GM19023 (cell line): ENCODE results near the gene IGLON5.

Experiments used
- ATAC-seq: cut with Tn5 transposase; IDR thresholded peaks from one replicate; pipeline ENCODE4 v1.9.1; 2021; ENCODE audit warnings: mild to moderate bottlenecking, moderate library complexity; ENCODE audit not compliant: unreplicated experiment

The IGLON5 gene

DNA sequence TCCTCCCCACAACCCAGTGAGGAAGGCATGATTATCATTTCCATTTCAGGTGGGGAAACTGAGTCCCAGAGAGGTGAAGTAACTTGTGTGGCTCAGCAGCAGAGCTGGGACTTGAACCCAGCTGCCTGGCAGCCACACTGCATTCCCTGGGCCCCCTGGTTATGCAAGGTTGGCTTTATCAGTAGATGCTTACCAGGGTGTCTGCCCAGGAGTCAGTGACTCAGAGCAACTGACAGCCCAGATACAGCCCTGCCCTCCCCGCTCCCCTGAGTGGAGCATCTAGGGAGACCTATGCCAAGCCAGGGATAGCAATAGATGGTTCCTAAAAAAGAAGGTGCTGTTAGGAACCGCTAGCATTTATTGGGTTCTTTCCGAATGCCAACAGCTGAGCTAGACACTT lies 5.9 kb downstream of the IGLON5 start:
- ATAC-seq = no peak

DNA sequence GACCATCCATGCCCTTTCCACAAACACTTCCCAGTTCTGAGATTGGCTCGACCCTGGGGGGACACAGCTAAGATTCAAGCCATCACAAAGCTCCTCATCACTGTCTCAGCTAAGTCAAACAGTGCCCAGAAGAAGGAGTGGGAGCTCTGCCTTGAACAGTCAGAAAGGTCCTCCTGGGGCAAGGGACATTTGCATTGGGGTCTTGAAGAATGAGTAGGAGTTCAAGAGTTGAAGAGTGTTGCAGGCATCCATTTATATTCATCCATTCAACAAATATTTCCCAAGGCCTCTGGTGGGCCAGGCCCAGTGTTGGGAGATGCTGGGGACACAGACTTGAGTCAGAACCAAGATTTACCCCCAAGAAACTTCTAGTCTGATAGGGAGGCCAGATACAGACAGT lies 6.5 kb downstream of the IGLON5 start:
- no peak for ATAC-seq

DNA sequence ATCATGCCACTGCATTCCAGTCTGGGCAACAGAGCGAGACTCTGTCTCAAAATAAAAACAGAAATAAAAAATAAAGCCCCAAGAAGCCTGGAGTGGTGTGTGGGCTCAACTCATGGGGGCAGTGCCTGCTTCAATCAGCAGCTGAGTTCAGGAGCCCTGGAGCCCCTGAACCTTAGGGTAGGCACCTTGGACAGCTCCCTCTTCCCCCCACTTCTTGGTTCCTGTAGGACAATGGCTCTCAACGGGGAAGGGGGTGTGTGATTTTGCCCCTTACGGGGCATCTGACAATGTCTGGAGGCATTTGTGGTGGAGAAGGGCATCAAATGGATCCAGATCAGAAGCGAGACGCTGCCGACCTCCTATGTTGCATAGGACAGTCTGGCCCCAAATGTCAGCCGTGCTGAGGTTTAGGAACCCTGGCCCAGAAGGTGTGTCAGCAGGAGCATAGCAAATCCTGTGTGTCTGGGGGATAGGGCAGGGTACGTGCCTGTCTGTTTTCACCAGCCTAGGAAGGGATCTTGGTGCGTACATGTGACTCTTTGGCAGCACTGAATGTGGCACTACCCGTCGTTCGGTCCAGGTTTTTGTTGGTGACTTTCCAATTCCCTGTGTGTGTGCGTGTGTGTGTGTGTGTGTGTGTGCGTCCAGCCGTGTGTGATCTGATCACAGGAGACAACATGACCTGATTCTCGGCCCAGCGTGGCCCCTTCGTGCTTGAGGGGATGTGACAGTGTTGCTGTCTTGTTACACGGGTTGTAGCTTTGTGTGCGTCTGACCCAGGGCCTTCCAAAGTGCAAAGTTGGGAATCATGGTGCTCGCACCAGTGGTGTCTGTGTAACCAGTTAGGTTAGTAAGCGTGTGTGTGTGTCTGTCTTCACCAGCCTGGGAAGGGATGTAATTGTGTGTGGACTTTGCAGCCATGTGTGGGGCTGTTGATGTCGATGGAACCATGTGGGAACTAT lies 7.5 kb downstream of the IGLON5 start:
- ATAC-seq = no peak

DNA sequence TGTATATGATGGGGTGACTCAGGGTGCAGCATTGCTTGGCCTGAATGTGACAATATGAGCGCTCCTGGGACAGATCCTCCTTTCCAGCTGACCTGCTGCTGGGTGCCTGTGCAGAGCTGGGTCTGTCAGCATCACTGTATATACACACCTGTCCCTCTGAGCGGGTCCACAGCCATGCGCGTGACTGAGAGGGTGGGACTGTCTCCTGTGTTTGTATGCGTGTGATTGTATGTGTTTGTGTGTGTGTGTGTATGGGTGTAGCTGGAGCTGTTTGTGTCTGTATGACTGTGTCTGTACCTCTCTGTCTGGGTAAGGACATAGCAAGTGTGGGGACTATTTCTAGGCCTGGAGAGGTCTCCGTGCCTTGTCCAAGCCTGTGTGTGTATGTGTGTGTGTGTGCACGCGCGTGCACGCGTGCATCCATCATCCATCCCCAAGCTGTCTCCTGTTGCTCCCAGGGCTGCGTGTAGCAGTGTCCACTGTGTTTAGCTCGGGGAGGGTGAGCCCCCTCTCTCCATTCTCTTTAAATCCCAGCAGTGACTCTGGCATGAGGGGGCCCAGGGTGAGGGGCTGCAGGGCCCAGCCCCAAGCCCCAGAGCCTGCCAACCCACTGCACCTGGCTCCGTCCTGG lies 8.3 kb downstream of the IGLON5 start:
- ATAC-seq = no peak

DNA sequence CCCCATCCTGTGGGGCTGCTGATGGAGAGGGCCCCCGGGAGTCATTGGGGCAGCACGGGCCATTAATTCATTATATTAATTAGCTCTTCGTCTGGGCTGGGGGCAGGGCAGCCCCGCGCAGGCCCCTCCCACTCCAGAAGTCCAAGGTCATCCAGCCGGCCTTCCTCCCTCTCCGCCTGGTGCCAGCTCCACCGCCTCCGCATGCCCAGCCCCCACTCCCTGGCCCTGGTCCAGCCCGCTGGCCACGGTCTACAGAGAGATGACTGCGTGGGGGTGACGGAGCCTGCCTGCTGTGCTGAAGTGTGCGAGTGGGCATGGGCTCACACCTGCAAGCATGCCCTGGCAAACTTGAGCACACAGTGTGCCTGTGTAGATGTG lies 8.8 kb downstream of the IGLON5 start:
- ATAC-seq = no peak

DNA sequence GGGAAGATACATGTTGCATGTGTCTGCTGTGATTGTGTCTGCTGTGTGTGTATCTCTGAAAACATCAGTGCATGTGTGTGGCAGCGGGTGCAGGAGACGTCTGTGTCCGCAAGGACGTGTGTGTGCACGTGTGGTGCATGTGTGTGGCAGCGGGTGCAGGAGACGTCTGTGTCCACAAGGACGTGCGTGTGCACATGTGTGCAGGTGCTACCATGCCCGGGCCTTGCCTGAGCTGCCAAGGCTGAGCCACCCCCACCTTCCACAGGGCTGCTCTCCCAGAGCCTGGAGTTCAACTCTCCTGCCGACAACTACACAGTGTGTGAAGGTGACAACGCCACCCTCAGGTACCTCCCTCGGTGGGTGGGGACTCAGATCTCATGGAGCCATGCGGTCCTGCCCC lies 10.4 kb downstream of the IGLON5 start:
- no peak for ATAC-seq

DNA sequence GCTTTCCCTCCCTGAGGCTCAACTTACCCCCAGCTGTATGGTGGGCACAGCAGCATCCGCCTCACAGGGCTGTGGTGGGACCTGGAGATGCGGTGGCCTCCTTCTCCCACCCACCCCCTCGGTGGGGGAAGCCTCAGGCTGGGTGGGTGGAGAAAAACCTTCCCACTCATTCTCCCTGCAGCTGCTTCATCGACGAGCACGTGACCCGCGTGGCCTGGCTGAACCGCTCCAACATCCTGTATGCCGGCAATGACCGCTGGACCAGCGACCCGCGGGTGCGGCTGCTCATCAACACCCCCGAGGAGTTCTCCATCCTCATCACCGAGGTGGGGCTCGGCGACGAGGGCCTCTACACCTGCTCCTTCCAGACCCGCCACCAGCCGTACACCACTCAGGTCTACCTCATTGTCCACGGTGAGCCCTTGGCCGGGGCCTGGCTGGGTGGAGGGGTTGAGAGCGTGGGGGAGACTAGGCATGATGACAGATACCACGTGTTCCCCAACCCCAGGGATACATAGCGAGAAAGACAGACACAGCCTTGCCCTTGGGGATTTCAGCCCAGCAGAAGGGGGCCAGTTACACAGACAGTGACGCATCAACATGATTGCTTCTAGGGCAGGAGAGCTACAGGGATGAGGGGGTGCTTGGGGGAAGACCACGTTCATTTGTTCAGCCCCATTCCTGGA lies 12.2 kb downstream of the IGLON5 start:
- no peak for ATAC-seq

DNA sequence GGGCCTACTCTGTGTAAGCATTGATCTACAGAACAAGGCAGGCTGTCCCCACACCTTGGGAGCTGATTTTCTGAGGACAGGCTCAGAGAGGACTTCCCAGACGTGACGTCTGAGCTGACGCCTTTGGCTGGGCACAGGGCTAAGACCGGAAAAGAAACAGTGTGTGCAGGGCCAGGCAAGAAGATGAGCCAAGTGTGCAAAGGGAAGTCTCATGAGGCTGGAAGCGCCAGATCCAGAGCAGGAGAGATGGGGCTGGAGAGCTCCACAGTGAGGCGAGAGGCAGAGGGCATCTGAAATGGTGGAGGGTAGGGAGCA lies 12.7 kb downstream of the IGLON5 start:
- no peak for ATAC-seq

DNA sequence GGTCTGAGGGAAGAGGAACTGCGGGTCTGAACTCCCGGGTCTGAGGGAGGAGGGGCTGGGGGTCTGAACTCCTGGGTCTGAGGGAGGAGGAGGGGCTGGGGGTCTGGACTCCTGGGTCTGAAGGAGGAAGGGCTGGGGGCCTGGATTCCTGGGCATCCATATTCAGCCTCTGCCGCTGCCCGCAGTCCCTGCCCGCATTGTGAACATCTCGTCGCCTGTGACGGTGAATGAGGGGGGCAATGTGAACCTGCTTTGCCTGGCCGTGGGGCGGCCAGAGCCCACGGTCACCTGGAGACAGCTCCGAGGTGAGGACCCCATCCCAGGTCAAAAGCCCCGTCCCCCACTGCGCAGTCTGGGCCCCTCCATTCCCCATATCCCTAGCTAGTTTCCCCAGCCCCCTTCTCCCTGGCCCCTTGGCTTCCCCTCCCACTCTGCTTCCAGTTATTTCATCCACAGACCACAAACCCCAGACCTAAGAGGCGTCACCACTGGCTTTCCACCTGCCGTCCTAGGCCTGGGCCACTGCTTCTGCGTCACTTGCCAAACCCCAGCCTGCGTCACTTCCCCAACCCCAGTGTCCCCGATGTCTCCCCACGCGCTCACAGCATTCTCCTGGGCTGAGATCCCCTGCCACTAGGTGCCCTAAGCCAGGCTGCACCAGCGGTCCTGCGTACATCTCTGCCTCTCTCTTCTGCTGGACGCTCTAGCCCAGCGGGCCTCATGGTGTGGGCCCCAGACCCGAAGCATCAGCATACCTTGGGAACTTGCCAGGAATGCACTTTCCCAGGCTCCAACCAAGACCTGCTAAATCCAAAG lies 13.9 kb downstream of the IGLON5 start:
- ATAC-seq = no peak

DNA sequence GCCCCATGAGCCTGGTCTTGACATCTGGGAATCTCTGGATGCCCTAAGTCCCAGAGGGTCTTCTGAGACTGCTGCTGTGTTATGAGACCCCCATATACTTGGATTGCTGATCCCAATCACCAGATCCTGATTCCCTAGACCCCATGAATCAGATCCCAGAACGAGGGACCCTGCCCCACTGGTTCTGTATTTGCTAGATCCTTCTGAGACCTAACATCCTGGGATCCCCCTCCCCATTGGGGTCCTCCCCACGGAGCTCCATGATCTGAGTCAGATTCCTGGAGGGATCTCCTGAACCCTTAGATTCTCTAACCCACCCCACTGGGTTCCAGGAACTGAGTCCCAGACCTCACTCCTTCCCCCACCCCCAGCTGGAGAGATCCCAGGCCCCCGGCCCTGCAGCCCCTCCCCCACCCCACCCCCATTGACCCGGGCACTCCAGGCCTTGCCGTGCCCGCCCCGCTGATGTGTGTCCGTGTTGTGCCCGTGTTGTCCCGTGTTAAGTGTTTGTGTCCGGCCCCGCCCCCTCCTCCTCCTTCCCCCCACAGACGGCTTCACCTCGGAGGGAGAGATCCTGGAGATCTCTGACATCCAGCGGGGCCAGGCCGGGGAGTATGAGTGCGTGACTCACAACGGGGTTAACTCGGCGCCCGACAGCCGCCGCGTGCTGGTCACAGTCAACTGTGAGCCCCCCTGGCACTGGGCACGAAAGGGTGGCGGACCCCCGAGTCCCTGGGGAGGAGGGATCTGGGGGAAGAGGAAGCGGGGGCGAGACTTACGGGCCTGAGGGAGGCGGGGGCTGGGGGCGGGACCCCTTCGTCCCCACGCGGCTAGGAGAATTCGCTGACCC lies 15.0 kb downstream of the IGLON5 start:
- no peak for ATAC-seq

DNA sequence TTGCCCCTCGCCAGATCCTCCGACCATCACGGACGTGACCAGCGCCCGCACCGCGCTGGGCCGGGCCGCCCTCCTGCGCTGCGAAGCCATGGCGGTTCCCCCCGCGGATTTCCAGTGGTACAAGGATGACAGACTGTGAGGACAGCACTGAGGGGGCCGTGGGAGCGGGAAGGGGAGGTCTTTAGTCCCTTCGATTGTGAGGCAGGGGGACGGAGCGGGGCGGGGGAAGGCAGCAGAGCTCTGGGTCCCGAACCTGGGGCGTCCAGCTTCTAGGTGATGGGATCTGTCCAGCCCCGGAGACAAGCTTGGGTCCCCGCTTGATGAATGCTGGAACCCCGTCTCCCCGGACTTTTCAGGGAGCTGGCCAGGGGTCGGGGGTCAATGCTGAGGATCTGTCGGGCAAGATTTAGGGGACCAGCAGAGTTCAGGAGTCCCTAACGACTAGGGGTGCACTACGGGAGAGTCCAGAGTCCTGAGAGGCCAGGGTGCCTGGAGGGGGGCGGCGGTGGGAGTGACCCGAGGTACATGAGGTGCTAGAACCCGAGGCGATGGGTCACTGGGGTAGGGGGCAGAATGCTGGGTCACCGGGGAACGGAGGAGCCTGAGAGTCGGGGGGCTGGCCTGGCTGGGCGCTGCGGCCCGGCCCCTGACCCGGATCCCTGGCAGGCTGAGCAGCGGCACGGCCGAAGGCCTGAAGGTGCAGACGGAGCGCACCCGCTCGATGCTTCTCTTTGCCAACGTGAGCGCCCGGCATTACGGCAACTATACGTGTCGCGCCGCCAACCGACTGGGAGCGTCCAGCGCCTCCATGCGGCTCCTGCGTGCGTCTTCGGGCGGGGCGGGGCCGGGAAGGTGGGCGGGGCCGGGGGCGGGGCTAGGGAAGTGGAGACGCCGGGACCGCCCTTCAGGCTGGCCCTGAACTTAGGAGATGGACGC lies 15.9 kb downstream of the IGLON5 start:
- no peak for ATAC-seq

DNA sequence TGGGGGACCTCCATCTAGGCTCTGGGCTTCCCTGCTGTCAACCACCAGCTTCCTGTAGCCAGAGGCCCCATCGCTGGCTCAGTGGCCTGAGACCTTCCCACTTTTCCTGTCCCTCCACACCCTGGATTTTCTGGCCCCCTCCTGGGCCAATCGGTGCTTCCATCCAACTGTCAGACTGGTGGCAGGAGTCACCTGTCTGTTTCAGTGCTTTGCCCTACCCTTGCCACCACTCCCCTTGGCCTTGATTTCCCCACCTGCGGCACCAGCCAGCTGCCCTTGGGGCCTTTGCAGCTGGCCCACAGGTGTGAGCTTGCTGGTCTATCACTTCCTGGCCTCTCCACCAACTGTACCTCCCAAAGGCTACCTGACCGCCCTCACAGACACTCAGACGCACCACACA lies 18.0 kb downstream of the IGLON5 start:
- no peak for ATAC-seq

DNA sequence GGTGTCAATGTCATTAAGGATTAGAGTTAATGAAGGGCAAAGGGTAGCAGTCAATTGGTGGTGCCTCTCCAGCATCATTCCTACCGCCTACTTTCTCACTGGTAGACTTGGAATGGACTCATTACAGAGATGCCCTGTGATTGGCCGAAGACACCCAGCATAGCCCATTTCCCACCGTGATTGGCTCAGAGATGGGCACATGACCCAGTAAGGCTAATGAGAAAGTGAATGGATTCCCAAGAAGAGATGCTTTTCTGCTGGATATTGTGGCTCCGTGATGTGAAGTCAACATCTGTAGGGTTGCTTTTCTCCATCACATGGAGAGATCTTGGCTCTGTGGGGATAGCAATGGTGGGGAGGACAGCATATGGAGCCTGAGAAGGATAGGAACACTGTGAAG lies 18.9 kb downstream of the IGLON5 start:
- no peak for ATAC-seq

DNA sequence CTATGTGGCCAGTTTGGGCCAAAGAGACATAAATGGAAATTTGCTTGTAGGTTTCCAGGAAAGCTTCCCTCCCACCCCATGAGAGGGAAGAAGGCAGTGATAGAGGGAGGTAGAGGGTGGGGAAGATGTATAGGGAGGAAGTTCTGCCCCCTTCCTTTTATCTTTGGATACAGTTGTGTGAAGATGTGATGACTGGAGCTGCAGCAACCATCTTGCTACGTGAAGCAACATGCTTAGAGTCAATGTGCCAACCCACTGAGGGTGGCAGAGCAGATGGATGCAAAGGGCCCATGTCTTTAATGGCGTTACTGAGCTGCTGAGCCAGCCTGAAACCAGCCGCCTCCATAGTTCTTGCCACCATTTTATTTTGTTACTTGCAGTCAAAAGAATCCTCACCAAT lies 19.7 kb downstream of the IGLON5 start:
- no peak for ATAC-seq

DNA sequence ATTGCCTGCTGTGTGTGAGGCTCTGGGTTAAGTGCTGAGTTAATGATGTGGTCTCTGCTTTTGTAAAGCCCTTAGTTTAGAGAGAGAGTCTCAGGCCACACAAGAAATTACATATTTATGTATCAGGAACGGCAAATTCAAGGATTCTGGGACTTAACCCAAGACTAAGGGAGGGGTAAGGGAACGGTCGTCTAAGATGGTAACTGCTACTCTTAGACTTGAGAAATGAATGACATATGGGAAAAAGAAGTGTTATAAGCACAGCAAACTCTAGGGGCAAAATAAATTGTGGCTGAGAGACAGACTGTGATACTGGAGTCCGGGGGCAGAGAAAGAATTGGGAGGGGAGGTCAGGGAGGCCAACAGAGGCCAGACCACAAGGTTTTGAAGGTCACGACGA lies 20.3 kb downstream of the IGLON5 start:
- no peak for ATAC-seq

DNA sequence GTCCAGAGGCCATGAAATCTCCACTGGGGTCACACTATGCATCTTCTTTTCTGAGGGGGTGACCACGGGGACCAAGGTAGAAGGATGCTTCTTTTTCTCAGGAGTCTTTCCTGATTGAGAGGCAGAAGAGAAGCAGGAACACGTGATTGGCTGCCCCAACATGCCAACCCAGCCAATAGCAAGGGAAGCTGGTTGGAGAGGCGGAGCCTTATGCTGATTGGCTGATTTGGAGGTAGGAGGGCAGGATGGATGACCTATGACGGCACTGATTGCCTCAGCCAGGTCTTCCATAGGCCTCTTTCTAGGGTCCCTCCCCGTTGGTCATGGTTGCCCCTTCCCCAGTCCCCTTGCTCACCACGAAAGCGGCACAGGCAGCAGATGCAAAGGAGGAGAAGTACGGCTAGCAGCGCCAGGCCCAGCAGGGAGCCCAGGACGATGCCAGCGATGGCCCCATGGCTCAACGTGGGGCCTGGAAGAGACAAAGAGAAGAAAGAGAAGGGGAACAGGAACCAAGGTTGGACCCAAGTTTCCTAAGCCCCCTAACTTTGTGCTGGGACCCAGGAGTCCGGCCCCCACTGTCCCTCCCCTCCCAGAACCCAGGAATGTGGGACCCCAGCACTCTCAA lies 22.5 kb downstream of the IGLON5 start:
- ATAC-seq = no peak

DNA sequence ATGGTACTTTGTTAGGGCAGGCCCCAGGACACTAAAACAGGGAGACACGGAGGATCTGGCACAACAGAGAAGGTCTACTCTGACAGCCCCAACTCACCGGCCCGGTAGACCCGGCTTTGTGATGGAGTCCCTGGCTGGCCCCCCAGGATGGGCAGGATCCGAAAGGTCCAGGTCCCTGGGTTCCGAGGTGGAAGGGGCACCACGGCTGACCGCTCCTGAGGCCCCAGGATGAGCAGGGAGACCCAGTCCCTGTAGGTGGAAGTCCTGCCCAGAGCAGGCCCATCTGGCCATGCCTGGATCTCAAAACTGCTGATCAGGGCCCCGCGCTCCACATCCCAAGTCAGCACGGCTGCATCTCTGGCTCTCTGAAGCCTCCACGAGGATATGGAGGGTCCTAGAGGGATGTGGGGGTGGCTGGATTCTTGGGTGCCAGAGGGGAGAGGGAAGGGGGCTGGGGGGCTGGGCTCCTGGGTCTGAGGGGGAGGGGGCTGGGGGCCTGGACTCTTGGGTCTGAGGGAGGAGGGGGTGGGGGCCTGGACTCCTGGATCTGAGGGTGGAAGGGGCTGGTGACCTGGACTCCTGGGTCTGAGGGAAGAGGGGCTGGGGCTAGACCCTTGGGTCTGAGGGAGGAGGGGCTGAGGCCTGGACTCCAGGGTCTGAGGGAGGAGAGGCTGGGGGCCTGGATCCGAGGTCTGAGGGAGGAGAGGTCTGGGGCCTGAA lies 25.9 kb downstream of the IGLON5 start:
- no peak for ATAC-seq
